GM12801 (cell line): ENCODE measurements around the gene KCNJ10.
A peak's percentile ranks its signal among the peaks of the same experiment; 100 is the strongest.

Source experiments
- TF ChIP-seq, protein P1 (sequence below): IDR thresholded peaks from one replicate; pipeline ENCODE4 v1.5.1; 2011; ENCODE audit warnings: control low read depth; ENCODE audit not compliant: insufficient read length; ENCODE audit errors: extremely low read depth

The KCNJ10 gene

DNA sequence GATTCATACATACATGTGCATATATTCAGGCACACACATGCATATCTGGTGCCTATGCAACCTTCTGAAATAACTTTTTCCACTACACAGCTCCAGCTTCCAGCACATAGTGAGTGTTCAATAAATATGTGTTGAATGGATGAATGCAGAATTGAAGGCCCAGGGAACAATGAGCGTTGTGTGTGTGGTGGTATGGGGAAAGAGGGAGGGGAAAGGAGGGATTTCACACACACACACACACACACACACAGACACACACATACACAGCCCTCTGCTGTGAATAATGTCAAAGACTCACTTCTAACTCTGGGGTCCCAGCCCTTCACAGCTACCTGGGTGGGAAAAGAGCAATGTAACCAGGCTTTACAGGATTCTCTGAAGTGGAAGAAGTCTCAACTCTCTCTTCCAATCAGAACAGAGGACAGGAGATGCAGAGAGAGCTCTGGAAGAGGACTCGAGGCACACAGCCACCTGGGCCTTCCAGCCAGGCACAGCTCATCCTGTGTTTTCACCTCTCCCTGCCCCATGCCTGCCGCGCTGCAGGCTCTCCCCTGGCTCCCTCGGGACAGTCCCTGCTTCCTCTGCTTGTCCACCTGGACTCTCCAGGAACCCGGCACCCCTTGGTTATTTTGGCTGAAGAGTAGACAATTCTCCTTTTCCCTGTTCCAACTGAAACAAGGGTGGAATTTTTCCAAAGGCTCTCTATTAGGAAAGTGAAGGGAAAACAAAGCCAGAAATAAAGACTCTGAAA, 33.9 kb upstream of the KCNJ10 start:
- TF ChIP-seq, protein P1, sequence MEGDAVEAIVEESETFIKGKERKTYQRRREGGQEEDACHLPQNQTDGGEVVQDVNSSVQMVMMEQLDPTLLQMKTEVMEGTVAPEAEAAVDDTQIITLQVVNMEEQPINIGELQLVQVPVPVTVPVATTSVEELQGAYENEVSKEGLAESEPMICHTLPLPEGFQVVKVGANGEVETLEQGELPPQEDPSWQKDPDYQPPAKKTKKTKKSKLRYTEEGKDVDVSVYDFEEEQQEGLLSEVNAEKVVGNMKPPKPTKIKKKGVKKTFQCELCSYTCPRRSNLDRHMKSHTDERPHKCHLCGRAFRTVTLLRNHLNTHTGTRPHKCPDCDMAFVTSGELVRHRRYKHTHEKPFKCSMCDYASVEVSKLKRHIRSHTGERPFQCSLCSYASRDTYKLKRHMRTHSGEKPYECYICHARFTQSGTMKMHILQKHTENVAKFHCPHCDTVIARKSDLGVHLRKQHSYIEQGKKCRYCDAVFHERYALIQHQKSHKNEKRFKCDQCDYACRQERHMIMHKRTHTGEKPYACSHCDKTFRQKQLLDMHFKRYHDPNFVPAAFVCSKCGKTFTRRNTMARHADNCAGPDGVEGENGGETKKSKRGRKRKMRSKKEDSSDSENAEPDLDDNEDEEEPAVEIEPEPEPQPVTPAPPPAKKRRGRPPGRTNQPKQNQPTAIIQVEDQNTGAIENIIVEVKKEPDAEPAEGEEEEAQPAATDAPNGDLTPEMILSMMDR, result no peak

DNA sequence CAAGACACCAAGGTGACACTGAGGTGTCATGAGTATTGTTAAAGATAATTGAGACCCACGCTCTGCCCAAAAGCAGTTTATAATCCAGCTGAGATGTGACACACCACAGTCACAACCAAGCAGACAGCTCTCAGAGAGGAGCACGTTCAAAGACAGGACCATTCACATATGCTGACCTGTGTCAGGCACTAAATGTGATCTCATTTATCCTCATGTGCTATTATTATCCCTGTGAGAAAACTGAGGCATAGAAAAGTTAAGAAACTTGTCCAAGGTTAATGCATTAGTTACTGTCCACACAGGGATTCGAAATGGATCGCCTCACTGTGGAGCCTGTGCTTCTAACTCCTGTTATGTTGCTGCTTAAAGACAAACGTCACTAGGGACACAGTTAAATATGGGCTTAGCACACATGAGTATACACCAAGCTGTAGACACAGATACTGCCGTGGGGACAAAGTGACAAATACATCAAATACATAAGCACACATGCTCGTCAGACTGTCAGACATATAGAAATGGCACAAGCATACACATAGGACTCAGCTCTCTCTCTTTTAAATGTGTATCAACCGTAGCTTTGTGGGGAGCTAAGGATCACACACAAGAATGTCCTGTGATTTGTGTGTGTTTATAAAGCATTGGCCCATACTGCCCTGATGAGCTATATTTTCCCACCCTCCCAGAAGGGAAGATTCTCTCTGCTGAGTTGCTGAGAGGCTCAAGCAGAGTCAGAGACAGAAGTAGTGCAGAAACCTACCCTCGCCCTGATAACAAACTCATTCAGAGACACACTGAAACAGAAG, 32.0 kb upstream of the KCNJ10 start:
- TF ChIP-seq, protein P1, result no peak

DNA sequence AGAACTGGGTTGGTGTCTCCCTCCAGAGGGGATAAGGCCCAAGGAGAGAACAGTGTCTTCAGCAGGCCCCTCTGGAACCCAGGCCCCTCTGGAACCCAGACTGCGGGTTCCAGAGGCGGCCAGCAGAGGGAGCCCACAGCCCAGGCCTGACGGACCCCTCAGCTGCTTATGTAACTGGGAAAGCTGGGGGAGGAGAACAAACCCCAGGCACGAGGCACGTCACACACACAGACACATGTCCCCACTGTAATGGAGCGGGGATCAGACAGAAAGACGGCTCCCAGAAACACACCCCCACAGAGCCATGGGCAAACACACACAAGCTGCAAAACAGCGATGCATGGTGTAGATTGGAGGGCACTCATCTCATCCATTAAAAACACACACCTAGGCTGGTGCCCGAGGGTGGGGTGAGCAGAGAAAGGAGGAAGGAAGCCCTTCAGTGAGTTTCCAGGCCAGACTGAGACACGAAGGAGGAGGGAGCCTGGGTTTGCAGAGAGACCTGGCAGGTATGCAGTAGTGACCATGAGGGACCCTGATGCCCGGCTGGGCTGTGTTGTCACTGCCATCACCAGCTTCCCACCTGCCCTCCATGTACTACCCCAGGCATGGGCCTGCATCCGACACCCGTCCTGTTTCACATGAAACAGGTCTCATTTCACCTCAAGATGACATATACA, 31.2 kb upstream of the KCNJ10 start:
- TF ChIP-seq, protein P1, result peak; percentile 40

DNA sequence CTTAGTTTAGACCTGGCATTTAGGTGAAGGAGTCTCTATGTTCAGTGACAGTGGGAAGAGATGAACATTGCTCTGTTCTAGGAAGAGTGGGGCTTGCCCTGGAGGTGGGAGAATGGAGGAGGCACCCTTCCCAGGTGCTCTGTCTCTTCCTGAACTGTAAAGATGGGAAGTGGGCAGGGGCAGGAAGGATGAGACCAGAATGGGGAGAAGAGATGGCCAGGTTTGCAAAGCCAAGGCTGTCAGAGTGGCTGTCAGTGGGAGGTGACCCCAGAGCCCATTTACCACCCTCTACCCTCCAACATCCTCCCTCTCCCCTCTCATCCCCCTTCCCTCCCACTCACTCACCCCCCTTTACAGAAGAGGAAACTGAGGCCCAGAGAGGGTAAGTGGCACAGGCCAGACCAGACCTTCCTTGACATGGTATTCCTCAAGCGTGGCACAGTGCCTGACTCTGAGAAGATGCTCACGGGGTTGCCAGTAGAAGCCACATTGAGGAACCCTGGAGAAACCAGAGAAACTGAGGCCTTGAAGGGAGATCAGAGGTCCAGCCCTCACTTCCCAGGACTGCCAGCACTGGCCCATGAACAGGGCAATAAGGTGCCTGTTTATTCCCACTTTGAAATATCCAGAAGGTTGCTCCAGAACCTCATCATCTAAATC, 29.9 kb upstream of the KCNJ10 start:
- TF ChIP-seq, protein P1, result no peak

DNA sequence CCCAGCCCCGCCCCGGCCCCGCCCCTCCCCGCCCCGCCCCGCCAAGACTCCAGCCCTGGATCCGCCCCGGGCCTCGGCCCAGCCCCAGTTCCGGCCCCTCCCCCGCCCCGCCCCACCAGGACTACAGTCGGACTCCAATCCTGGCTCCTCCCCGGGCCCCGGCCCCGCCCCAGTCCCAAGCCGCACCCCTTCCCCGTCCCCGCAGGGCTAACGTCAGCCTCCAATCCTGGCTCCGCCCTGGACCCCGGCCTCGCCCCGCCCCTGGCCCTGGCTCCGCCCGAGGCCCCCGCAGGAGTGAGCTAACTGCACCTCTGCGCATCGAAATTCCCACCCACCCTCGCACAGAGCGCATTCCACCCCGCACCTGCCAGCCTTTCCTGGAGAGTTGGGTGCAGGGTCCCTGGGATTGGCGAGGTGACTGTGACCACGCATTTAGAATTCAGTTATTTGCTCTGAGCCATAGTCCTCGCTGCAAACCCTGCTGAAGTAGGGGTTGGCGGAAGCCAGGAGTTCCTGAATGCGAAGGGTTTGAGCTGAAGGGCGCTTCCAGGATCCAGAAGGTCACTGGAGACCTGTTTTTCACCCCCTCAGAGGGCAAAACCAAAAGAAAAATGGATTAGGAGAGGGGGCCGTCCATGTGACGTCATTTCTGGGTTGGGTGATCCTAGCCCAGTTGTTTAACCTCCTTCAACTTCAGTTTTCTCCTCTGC, 29.0 kb upstream of the KCNJ10 start:
- TF ChIP-seq, protein P1, result no peak

DNA sequence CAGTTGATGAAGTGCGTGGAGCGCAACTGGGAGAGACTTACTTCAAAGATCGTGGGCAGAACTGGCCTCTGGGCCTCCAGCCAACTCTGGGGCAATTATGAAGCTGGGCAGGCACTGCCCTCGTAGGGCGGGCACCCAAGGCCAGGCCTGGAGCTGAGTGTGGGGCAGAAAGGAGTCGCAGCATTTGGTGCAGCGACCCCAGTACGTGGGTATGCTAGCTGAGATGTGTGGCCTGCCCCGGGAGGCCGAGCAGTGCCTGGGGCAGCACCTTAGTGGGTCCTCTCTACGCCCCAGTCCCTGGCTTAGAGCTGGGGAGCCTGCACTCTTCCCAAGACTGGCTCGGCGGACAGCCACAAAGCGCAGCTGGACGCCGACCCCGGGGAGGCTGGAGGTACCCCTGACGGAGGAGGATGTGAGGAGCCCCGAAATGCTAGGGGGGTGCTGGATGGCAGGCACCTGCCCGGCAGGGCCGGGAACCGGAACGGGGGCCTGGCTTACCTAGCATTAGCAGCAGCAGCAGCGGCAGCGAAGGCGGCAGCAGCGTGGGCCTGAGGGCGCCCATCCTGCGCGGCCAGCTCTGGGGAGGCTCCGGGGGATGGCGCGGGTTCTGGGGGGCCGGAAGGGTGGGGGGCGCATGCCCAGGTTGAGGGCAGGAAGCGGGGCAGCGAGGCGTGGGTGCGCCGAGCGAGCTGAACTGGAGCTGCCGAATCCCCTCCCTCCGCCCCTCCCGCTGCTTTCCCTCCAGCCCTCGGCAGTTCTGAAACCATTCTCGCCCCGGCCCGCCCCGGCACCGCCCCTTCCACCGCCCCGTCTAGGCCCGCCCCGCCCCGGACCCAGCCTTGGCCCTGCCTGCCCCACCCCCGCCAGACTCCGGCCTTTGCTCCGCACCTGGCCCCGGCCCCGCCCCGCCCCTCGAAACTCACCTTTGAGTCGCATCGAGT, 28.2 kb upstream of the KCNJ10 start, which contains the start of gene IGSF8:
Gene IGSF8, minus strand, starts transcription at position 709 of the 941 bp plus-strand sequence. Its CDS starts 147 bp downstream, at position 562.
- TF ChIP-seq, protein P1, result no peak
